Activated B cell treated with CpG ODN at 0.5 μM for 24 hours (primary cell): ENCODE measurements around the gene ZGRF1. TPM values are rescaled to one million over a fixed set of nuclear protein-coding genes. Genes with fewer than 3 reads are reported as not detected.
A peak's percentile ranks its signal among the peaks of the same experiment; 100 is the strongest.

Source experiments
- ATAC-seq: fragments of 200-7000 bp; cut with Tn5 transposase; one replicate; pipeline ENCODE4 v1.10.0; 2021; ENCODE audit warnings: low read depth, mild to moderate bottlenecking, moderate library complexity
- CTCF ChIA-PET: fragments of 350-600 bp; sonication (Branson Sonifier 250); formaldehyde crosslinking; loops from one replicate; lab custom pipeline; 2021; ENCODE audit warnings: antibody characterized with exemption; lab: Charles Lee
- POLR2A ChIA-PET: fragments of 350-600 bp; sonication (Branson Sonifier 250); formaldehyde crosslinking; loops from one replicate; lab custom pipeline; 2021; ENCODE audit warnings: antibody characterized with exemption; lab: Charles Lee
- DNase-seq: peaks from one replicate; pipeline ENCODE4 v3.0.0; 2022
- H3K27ac Mint-ChIP-seq: one replicate; pipeline ENCODE4 v1.8.0; 2020; ENCODE audit warnings: mixed read lengths
- H3K27me3 Mint-ChIP-seq: one replicate; pipeline ENCODE4 v1.8.0; 2021; ENCODE audit warnings: mixed read lengths
- H3K36me3 Mint-ChIP-seq: one replicate; pipeline ENCODE4 v1.8.0; 2021; ENCODE audit warnings: low read depth, mixed read lengths
- H3K4me1 Mint-ChIP-seq: one replicate; pipeline ENCODE4 v1.8.0; 2021; ENCODE audit warnings: mixed read lengths
- H3K4me3 Mint-ChIP-seq: one replicate; pipeline ENCODE4 v1.8.0; 2020; ENCODE audit warnings: mild to moderate bottlenecking, mixed read lengths
- H3K9me3 Mint-ChIP-seq: one replicate; pipeline ENCODE4 v1.8.0; 2020; ENCODE audit warnings: mixed read lengths
- CTCF ChIP-seq: fragments of 200-600 bp; IDR thresholded peaks from one replicate; pipeline ENCODE4 v1.8.0; 2022; ENCODE audit warnings: antibody characterized with exemption, mild to moderate bottlenecking
- intact Hi-C: fragments of 100-400 bp; cut with micrococcal nuclease; formaldehyde crosslinking; loops from one replicate; pipeline ENCODE4 v1.15.1; 2024
- total RNA-seq: library from RNA; stranded (reverse); gene quantifications from 2 replicates; pipeline ENCODE4 v1.2.3, GENCODE V29; 2022

ZGRF1 gene
- total RNA-seq, 1 donor from 2014 or later, result 13.7 TPM

- Mint-ChIP-seq H3K36me3 (peaks cover 5% of the 10 kb centered on the region), H3K4me3 (no peak overlapping the region), H3K27me3 (no peaks in the 10 kb centered on the region), H3K9me3 (no peaks in the 10 kb centered on the region), H3K4me1 (no peaks in the 10 kb centered on the region), H3K27ac (no peak overlapping the region)
- peak; percentile 84 for TF ChIP-seq CTCF
- no peak for DNase-seq
- ChIA-PET CTCF (interaction anchor here (0.8 to 5.6 kb wide), 8 partner anchors 9 to 504 kb away, joined by 3 to 40 read pairs (median 5); no protein-coding TSS in a partner anchor), POLR2A (no interaction called here)
- intact Hi-C loops, result loop anchor here (1.0 to 10.0 kb wide), 6 partner anchors 80 to 660 kb away; no protein-coding TSS in a partner anchor
- ATAC-seq, result no peak
Measured at GRCh38 chr4:112604589-112604988, 32.1 kb downstream of the ZGRF1 start.

DNA sequence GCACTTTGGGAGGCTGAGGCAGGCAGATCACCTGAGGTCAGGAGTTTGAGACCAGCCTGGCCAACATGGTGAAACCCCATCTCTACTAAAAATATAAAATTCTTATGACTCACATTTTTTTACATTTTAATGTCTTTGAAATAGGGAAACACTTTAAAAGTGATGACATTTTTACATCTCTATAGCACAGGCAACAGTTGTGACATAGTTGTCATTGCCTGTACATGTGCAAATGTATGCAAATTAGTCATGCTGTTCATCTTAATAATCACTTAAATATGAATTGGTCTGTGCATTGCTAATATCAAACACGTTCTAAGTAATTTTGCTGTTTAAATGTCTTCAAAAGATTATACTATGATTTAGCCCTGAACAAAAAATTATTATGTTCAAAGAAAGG is 41.7 kb downstream of the ZGRF1 start:
- ATAC-seq, result no peak
- Mint-ChIP-seq H3K4me3 (no peak overlapping the region), H3K36me3 (no peaks in the 10 kb centered on the region), H3K9me3 (peaks cover 3% of the 10 kb centered on the region), H3K27me3 (no peaks in the 10 kb centered on the region), H3K4me1 (peaks cover 3% of the 10 kb centered on the region), H3K27ac (no peak overlapping the region)
- intact Hi-C loops, result no loop called here
- CTCF ChIA-PET, result no interaction called here
- no peak for TF ChIP-seq CTCF
- POLR2A ChIA-PET, result no interaction called here
- no peak for DNase-seq

GRCh38 chr4:112593438-112594133 is 43.1 kb downstream of the ZGRF1 start:
- Mint-ChIP-seq H3K27ac (no peak overlapping the region), H3K27me3 (no peaks in the 10 kb centered on the region), H3K9me3 (peaks cover 3% of the 10 kb centered on the region), H3K4me1 (peaks cover 3% of the 10 kb centered on the region), H3K4me3 (no peak overlapping the region), H3K36me3 (no peaks in the 10 kb centered on the region)
- CTCF ChIA-PET, result no interaction called here
- DNase-seq (no peak), ATAC-seq (no peak)
- intact Hi-C loops, result no loop called here
- POLR2A ChIA-PET, result no interaction called here
- TF ChIP-seq CTCF, result no peak

DNA sequence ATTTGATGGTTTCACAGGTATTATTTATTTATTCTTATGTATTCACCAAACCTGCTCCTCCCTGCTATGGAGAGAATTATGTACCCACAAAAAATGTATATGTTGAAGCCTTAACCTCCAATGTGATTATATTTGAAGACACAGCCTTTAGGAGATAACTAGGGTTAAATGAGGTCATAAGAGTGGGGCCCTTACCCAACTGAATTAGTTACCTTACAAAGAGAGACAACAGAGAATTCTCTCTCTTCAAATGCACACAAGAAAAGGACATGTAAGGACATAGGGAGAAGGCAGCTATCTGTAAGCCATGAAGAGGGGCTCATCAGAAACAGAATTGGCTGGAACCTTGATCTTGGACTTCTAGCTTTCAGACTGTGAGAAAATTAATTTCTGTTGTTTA is 44.0 kb downstream of the ZGRF1 start:
- DNase-seq (no peak), ATAC-seq (no peak)
- no peaks in the 10 kb centered on the region for H3K27me3 Mint-ChIP-seq
- peaks cover 3% of the 10 kb centered on the region for H3K9me3 Mint-ChIP-seq
- intact Hi-C loops, result no loop called here
- H3K4me3 Mint-ChIP-seq, result no peak overlapping the region
- TF ChIP-seq CTCF, result no peak
- ChIA-PET CTCF (no interaction called here), POLR2A (no interaction called here)
- H3K4me1 Mint-ChIP-seq, result peaks cover 3% of the 10 kb centered on the region
- H3K36me3 Mint-ChIP-seq, result no peaks in the 10 kb centered on the region
- no peak overlapping the region for H3K27ac Mint-ChIP-seq

- no peaks in the 10 kb centered on the region for H3K36me3 Mint-ChIP-seq
- intact Hi-C loops, result no loop called here
- DNase-seq (no peak), ATAC-seq (no peak)
- ChIA-PET CTCF (no interaction called here), POLR2A (no interaction called here)
- no peaks in the 10 kb centered on the region for H3K27me3 Mint-ChIP-seq
- no peak overlapping the region for H3K4me3 Mint-ChIP-seq
- H3K4me1 Mint-ChIP-seq, result peaks cover 3% of the 10 kb centered on the region
- H3K9me3 Mint-ChIP-seq, result peaks cover 3% of the 10 kb centered on the region
- no peak overlapping the region for H3K27ac Mint-ChIP-seq
- TF ChIP-seq CTCF, result no peak
Measured at GRCh38 chr4:112591593-112591992, 45.1 kb downstream of the ZGRF1 start.
